Hippocampal formation (tissue), 2 donors: Measurements from ENCODE around the gene RBFOX2.
A peak's percentile ranks its signal among the peaks of the same experiment; 100 is the strongest.

Experiments used
- DNase-seq, 2 donors: peaks; one replicate each; lab custom pipeline; 2025; lab: John Stamatoyannopoulos, UW

The RBFOX2 gene

GRCh38 chr22:35899736-35900135 lies 128.9 kb downstream of the RBFOX2 start:
- DNase-seq = no peak

GRCh38 chr22:35896111-35896705 lies 132.4 kb downstream of the RBFOX2 start:
- no peak for DNase-seq

GRCh38 chr22:35894937-35895708 lies 133.5 kb downstream of the RBFOX2 start:
- peak; percentile 27 to 62 for DNase-seq

- no peak for DNase-seq
These were observed 134.2 kb downstream of the RBFOX2 start for GRCh38 chr22:35894464-35894878.

GRCh38 chr22:35893698-35894097 lies 134.9 kb downstream of the RBFOX2 start:
- DNase-seq = no peak

- peak in 1 of 2 donors; percentile 39 for DNase-seq
These were observed 136.4 kb downstream of the RBFOX2 start for GRCh38 chr22:35892192-35892591.

- DNase-seq = no peak
These were observed 137.2 kb downstream of the RBFOX2 start for GRCh38 chr22:35891442-35891841.

- DNase-seq = no peak
These were observed 139.6 kb downstream of the RBFOX2 start for GRCh38 chr22:35889071-35889470.

GRCh38 chr22:35888181-35888870 lies 140.3 kb downstream of the RBFOX2 start:
- no peak for DNase-seq

GRCh38 chr22:35887296-35887875 lies 141.2 kb downstream of the RBFOX2 start:
- no peak for DNase-seq

- no peak for DNase-seq
These were observed 142.3 kb downstream of the RBFOX2 start for GRCh38 chr22:35886309-35886708.

GRCh38 chr22:35884529-35884928 lies 144.1 kb downstream of the RBFOX2 start:
- DNase-seq = no peak

- DNase-seq = no peak
These were observed 145.5 kb downstream of the RBFOX2 start for GRCh38 chr22:35883031-35883620.

GRCh38 chr22:35882211-35883030 lies 146.2 kb downstream of the RBFOX2 start:
- DNase-seq = no peak

GRCh38 chr22:35879351-35879750 lies 149.3 kb downstream of the RBFOX2 start:
- no peak for DNase-seq

- no peak for DNase-seq
These were observed 155.2 kb downstream of the RBFOX2 start for GRCh38 chr22:35873426-35873825.

GRCh38 chr22:35872451-35872850 lies 156.2 kb downstream of the RBFOX2 start:
- DNase-seq = no peak

GRCh38 chr22:35870517-35871293 lies 157.9 kb downstream of the RBFOX2 start:
- DNase-seq = no peak

GRCh38 chr22:35868938-35869337 lies 159.7 kb downstream of the RBFOX2 start:
- DNase-seq = no peak

- no peak for DNase-seq
These were observed 162.0 kb downstream of the RBFOX2 start for GRCh38 chr22:35866651-35867050.
